Testis (tissue), 3 donors: ENCODE data around the gene CERK. TPM values are rescaled to one million over a fixed set of nuclear protein-coding genes. Genes with fewer than 3 reads are reported as not detected.

ENCODE experiments used
- DNase-seq: peaks from one replicate; pipeline ENCODE4 v3.0.0-alpha.2; 2019
- H3K27ac ChIP-seq, 2 donors: fragments of 200-600 bp; sonication (generic); one replicate each; pipeline ENCODE4 v1.5.1; 2019
- H3K27me3 ChIP-seq: fragments of 200-600 bp; sonication (generic); one replicate; pipeline ENCODE4 v1.5.1; 2019
- H3K36me3 ChIP-seq: fragments of 200-600 bp; sonication (generic); one replicate; pipeline ENCODE4 v1.5.1; 2017; ENCODE audit warnings: low read depth; ENCODE audit errors: missing control alignments
- H3K4me1 ChIP-seq: fragments of 200-600 bp; sonication (generic); one replicate; pipeline ENCODE4 v1.5.1; 2019
- H3K4me3 ChIP-seq, 2 donors: fragments of 200-600 bp; sonication (generic); one replicate each; pipeline ENCODE4 v1.5.1; 2017 to 2019
- H3K9me3 ChIP-seq: fragments of 200-600 bp; sonication (generic); one replicate; pipeline ENCODE4 v1.5.1; 2017
- POLR2A ChIP-seq: fragments of 450-650 bp; IDR thresholded peaks from one replicate; pipeline ENCODE4 v1.6.1; 2017; ENCODE audit warnings: antibody characterized with exemption, mild to moderate bottlenecking, moderate library complexity
- WGBS, 2 donors: methylation state at CpG; one replicate each; pipeline ENCODE4 v1.1.5; 2018; 5-methylcytosine and 5-hydroxymethylcytosine counted together
- intact Hi-C: fragments of 100-400 bp; cut with DNase I; formaldehyde crosslinking; loops from one replicate; pipeline ENCODE4 v1.15.1; 2023; ENCODE audit warnings: low total_unique reads
- polyA plus RNA-seq: library from polyadenylated mRNA; stranded (reverse); fragments of 350-450 nt; fragmentation: Illumina TruSeq; extraction: RNeasy Lipid Tissue Mini Kit (QIAGEN cat#74804); gene quantifications from one replicate; pipeline ENCODE4 v1.2.3, GENCODE V29; 2014; ENCODE audit warnings: low read depth, low replicate concordance; ENCODE audit not compliant: insufficient read depth
- total RNA-seq, 2 donors: library from RNA; depleted of rRNA; stranded (reverse); fragments of >200 nt; gene quantifications; one replicate each; pipeline ENCODE4 v1.2.3, GENCODE V29; 2016
- TF ChIP-seq, protein P1 (sequence below), 3 experiments: fragments of 450-650 bp in 2 of 3; fragments of 200-600 bp in 1 of 3; sonication (generic) in 1 of 3; IDR thresholded peaks; one replicate each; pipeline ENCODE4 v1.5.1; 2016 to 2019; ENCODE audit warnings: antibody characterized with exemption in 3 of 3, mild to moderate bottlenecking in 2 of 3, moderate library complexity in 1 of 3

CERK gene
- total and polyA plus RNA-seq, 3 donors from 2014 or later, result 14.0 to 21.3 (median 17.0) TPM

DNA sequence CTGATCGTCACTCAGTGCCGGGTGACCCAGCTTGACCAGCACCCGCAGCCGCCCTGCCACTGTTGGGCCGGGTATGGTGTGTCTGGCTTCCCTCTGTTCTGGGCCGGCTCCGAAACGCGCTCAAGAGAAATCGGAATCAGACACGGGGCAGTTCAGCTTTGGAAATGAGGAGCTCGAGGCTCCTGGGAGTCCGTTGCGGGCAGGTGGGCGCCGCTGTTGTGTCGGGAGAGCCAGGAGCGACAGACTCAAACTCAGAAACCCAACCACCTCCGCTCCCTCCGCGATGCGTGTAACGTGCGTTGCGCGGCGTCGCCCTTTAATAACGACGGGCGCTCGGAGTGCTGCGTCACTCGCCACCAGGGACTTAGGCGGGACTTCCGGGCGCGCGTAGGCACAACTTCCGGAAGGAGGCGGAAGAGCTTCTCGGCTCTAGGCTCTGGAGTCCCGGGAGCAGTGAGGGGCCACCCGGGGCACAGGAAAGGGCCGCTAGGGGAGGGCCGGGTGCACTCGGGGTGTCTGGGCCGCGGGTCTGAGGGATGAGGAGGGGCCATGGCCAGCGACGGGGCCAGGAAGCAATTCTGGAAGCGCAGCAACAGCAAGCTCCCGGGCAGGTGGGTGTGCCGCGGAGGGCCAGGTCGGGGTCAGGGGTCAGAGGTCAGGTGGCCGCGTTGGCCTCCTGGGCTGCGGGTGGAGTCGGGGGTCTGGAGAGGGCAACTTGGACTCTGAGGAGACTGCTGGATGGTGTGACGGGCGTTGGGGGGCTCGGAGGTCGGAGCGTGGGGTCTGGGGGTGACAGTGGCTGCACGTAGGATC lies 24.4 kb upstream of the CERK start, which contains the start of gene TBC1D22A:
Gene TBC1D22A (plus strand): TSS at position 413 of the 813 bp plus-strand sequence. CDS start 137 bp downstream, at position 550.
- DNase-seq, result peak; percentile 96
- intact Hi-C loops, result no loop called here
- Histone ChIP-seq H3K36me3 (no peaks in the 10 kb centered on the region), H3K9me3 (no peaks in the 10 kb centered on the region), H3K27ac (peak within 1 kb of the TSS; percentile 74 to 88), H3K27me3 (no peaks in the 10 kb centered on the region), H3K4me1 (peaks cover 12% of the 10 kb centered on the region), H3K4me3 (peak within 1 kb of the TSS; percentile 95 to 99)
- WGBS, 2 donors, result 1 to 2% methylated on average over 13 to 60 of the region's 66 CpGs
- peak; percentile 83 for TF ChIP-seq POLR2A
- TF ChIP-seq, protein P1, sequence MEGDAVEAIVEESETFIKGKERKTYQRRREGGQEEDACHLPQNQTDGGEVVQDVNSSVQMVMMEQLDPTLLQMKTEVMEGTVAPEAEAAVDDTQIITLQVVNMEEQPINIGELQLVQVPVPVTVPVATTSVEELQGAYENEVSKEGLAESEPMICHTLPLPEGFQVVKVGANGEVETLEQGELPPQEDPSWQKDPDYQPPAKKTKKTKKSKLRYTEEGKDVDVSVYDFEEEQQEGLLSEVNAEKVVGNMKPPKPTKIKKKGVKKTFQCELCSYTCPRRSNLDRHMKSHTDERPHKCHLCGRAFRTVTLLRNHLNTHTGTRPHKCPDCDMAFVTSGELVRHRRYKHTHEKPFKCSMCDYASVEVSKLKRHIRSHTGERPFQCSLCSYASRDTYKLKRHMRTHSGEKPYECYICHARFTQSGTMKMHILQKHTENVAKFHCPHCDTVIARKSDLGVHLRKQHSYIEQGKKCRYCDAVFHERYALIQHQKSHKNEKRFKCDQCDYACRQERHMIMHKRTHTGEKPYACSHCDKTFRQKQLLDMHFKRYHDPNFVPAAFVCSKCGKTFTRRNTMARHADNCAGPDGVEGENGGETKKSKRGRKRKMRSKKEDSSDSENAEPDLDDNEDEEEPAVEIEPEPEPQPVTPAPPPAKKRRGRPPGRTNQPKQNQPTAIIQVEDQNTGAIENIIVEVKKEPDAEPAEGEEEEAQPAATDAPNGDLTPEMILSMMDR (IDR thresholded peaks at IDR 0.05), result peak in 2 of 3 experiments; percentile 20 to 21

DNA sequence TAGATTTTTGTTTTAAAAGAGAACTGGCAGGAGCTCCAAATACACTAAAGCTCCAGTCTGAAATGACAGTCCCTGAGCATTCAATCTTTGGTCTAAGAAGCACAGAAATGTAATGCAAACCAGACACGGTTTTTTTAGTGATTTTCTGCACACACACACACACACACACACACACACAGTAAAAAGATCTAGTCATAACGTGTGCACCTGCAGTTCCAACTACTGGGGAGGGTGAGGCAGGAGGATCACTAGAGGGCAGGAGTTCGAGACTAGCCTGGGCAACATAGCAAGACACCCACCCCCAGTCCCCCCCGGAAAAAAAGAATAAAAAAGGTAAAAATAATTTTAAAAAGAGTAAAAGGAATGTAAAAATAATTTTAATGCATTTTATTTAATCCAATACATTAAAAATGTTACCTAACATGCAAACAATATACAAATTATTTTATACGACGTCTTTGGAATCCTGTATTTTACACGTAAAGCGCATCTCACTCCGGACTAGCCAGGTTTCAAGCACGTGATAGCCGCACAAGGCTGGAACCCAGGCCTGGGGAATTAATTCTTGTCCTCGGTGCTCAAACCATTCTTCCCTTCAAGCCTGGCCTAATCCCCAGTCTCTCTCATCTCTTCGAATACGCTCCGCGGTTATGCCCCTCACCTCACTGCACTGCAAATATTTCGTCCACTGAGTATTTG lies 23.6 kb upstream of the CERK start:
- Histone ChIP-seq H3K36me3 (no peaks in the 10 kb centered on the region), H3K4me1 (peaks cover 12% of the 10 kb centered on the region), H3K9me3 (no peaks in the 10 kb centered on the region), H3K27ac (peak overlapping the region; percentile 74 to 88), H3K27me3 (no peaks in the 10 kb centered on the region), H3K4me3 (peak overlapping the region; percentile 95 to 99)
- intact Hi-C loops, result no loop called here
- TF ChIP-seq, protein P1 (IDR thresholded peaks at IDR 0.05), result no peak
- no peak for TF ChIP-seq POLR2A
- 5 to 8% methylated on average over 17 of the region's 17 CpGs for WGBS, 2 donors
- no peak for DNase-seq

DNA sequence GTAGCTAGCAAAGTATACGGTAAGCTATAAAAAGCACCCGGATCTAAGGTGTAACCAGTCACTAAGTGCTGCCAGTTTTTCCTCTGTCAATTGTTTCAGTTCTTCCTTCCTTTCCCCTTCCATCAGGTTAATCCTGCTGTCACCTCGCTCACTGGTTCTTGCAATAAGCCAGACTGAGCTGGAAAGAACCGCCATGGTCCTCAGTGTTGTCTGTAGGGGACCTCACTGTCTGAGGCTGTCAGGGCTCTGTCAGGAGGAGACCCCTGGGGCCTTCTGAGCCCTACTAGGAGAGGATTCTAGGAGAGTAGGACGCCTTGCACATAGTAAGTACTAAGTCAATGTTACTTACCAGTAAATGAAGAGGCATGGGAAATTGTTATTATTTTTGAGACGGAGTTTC lies 23.0 kb upstream of the CERK start:
- Histone ChIP-seq H3K27me3 (no peaks in the 10 kb centered on the region), H3K36me3 (no peaks in the 10 kb centered on the region), H3K27ac (no peak overlapping the region), H3K4me3 (no peak overlapping the region), H3K4me1 (peaks cover 12% of the 10 kb centered on the region), H3K9me3 (no peaks in the 10 kb centered on the region)
- WGBS, 2 donors, result 78 to 81% methylated on average over 6 of the region's 6 CpGs
- DNase-seq, result no peak
- TF ChIP-seq, protein P1 (IDR thresholded peaks at IDR 0.05), result no peak
- TF ChIP-seq POLR2A, result no peak
- intact Hi-C loops, result no loop called here

DNA sequence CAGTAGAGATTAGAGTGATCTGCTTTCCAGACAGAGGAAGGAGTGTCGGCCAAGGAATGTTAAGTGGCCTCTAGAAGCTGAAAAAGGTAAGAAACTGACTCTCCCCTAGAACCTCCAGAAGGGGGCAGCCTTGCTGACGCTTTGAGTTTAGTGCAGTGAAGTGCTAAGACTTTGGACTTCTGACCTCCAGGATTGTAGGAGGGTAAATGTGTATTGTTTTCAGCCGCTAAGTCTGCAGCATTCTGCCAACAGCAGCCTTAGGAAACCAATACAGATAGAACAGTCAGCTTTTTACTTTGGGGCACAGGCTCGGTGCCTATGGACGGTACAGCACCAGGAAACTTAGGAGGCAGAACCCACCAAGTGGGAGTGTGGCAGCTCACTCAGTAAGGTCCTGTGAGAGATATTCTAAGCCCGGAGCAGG lies 20.8 kb upstream of the CERK start:
- WGBS, 2 donors, result 59 to 63% methylated on average over 6 of the region's 6 CpGs
- peaks cover 12% of the 10 kb centered on the region for H3K4me1 ChIP-seq
- peak; percentile 60 for DNase-seq
- no peak overlapping the region for H3K4me3 ChIP-seq
- H3K36me3 ChIP-seq, result no peaks in the 10 kb centered on the region
- no peaks in the 10 kb centered on the region for H3K27me3 ChIP-seq
- H3K27ac ChIP-seq, result no peak overlapping the region
- no peaks in the 10 kb centered on the region for H3K9me3 ChIP-seq
- intact Hi-C loops, result no loop called here
- TF ChIP-seq, protein P1 (IDR thresholded peaks at IDR 0.05), result peak in 1 of 3 experiments; percentile 48
- no peak for TF ChIP-seq POLR2A
